Measurements from ENCODE around the gene POLR2M. TPM values are rescaled to one million over a fixed set of nuclear protein-coding genes. Genes with fewer than 3 reads are reported as not detected.

POLR2M gene
- polyA plus RNA-seq: 204 and 391 TPM in 2 replicates
- 396 and 435 TPM in 2 replicates for polyA minus RNA-seq

GRCh38 chr15:57706405-57707209 lies at the start of gene POLR2M:
Gene POLR2M (plus strand): TSS chr15:57706714. CDS start chr15:57706843, 129 bp downstream.
- peak within 1 kb of the TSS; percentile 94 for H3K4me2 ChIP-seq (ENCODE audit: low read length)
- H3K9me2 ChIP-seq (ENCODE audit: insufficient read depth, low read length): no peaks in the 10 kb centered on the region
- H3K36me3 ChIP-seq (ENCODE audit: insufficient read depth, low read length): peaks cover 6% of the 10 kb centered on the region
- H3K9ac ChIP-seq (ENCODE audit: low read length): peak within 1 kb of the TSS; percentile 86
- H3K27ac ChIP-seq (ENCODE audit: low read length): peak within 1 kb of the TSS; percentile 91
- peak within 1 kb of the TSS; percentile 100 for H2AFZ ChIP-seq (ENCODE audit: low read depth, low read length)
- TF ChIP-seq MXI1 (conservative IDR thresholded peaks at IDR 0.05; ENCODE audit: poor library complexity, severe bottlenecking) (peak; percentile 89), SMC3 (conservative IDR thresholded peaks at IDR 0.05; ENCODE audit: poor library complexity) (peak; percentile 42), EZH2 (IDR thresholded peaks at IDR 0.05; ENCODE audit: borderline replicate concordance, insufficient read depth, low read length, poor library complexity, severe bottlenecking) (no peak), POLR2AphosphoS5 (IDR thresholded peaks at IDR 0.05) (peak; percentile 84), EP300 (conservative IDR thresholded peaks at IDR 0.05; ENCODE audit: poor library complexity, severe bottlenecking) (peak; percentile 79), TAF1 (IDR thresholded peaks at IDR 0.05; ENCODE audit: low read depth) (no peak), RAD21 (conservative IDR thresholded peaks at IDR 0.05) (peak; percentile 38)
- TF ChIP-seq, protein P1, sequence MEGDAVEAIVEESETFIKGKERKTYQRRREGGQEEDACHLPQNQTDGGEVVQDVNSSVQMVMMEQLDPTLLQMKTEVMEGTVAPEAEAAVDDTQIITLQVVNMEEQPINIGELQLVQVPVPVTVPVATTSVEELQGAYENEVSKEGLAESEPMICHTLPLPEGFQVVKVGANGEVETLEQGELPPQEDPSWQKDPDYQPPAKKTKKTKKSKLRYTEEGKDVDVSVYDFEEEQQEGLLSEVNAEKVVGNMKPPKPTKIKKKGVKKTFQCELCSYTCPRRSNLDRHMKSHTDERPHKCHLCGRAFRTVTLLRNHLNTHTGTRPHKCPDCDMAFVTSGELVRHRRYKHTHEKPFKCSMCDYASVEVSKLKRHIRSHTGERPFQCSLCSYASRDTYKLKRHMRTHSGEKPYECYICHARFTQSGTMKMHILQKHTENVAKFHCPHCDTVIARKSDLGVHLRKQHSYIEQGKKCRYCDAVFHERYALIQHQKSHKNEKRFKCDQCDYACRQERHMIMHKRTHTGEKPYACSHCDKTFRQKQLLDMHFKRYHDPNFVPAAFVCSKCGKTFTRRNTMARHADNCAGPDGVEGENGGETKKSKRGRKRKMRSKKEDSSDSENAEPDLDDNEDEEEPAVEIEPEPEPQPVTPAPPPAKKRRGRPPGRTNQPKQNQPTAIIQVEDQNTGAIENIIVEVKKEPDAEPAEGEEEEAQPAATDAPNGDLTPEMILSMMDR (IDR thresholded peaks at IDR 0.05; ENCODE audit: poor library complexity, severe bottlenecking): peak; percentile 24
- TF ChIP-seq, protein P2, sequence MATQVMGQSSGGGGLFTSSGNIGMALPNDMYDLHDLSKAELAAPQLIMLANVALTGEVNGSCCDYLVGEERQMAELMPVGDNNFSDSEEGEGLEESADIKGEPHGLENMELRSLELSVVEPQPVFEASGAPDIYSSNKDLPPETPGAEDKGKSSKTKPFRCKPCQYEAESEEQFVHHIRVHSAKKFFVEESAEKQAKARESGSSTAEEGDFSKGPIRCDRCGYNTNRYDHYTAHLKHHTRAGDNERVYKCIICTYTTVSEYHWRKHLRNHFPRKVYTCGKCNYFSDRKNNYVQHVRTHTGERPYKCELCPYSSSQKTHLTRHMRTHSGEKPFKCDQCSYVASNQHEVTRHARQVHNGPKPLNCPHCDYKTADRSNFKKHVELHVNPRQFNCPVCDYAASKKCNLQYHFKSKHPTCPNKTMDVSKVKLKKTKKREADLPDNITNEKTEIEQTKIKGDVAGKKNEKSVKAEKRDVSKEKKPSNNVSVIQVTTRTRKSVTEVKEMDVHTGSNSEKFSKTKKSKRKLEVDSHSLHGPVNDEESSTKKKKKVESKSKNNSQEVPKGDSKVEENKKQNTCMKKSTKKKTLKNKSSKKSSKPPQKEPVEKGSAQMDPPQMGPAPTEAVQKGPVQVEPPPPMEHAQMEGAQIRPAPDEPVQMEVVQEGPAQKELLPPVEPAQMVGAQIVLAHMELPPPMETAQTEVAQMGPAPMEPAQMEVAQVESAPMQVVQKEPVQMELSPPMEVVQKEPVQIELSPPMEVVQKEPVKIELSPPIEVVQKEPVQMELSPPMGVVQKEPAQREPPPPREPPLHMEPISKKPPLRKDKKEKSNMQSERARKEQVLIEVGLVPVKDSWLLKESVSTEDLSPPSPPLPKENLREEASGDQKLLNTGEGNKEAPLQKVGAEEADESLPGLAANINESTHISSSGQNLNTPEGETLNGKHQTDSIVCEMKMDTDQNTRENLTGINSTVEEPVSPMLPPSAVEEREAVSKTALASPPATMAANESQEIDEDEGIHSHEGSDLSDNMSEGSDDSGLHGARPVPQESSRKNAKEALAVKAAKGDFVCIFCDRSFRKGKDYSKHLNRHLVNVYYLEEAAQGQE (IDR thresholded peaks at IDR 0.05; ENCODE audit: borderline replicate concordance): peak; percentile 84
- H3K9me3 ChIP-seq (ENCODE audit: low read length): no peaks in the 10 kb centered on the region
- no peaks in the 10 kb centered on the region for H4K20me1 ChIP-seq (ENCODE audit: insufficient read depth)
- H3K79me2 ChIP-seq (replicated peaks; ENCODE audit: insufficient read depth, low read length): peaks cover 22% of the 10 kb centered on the region
- H3F3A ChIP-seq (ENCODE audit: insufficient read depth, low read length, poor library complexity, severe bottlenecking): no peaks in the 10 kb centered on the region
- peak within 1 kb of the TSS; percentile 93 for H3K4me3 ChIP-seq (ENCODE audit: low read length)
- no peaks in the 10 kb centered on the region for H3K27me3 ChIP-seq (ENCODE audit: insufficient read depth, low read depth, low read length)

DNA sequence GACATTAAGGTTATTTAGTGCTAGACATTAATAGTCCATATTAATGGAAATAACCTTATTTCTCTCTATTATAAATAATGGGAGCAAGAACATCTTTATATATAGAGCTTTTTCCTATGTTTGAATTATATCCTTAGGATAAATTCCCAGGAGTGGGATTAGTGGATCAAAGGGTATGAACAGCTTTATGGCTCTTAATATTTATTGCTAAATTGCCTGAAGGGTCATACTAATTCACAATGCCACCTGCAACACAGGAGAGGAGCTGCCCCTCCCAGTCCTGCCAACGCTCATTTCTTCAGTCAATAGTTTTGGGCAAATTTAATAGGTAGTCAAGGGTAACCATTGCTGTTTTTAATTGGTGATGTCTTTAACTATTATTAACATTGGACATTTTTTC lies 48.9 kb upstream of the POLR2M start:
- H3K36me3 ChIP-seq (ENCODE audit: insufficient read depth, low read length): no peaks in the 10 kb centered on the region
- TF ChIP-seq MXI1 (conservative IDR thresholded peaks at IDR 0.05; ENCODE audit: poor library complexity, severe bottlenecking) (no peak), RAD21 (conservative IDR thresholded peaks at IDR 0.05) (no peak), EZH2 (IDR thresholded peaks at IDR 0.05; ENCODE audit: borderline replicate concordance, insufficient read depth, low read length, poor library complexity, severe bottlenecking) (no peak), TAF1 (IDR thresholded peaks at IDR 0.05; ENCODE audit: low read depth) (no peak), EP300 (conservative IDR thresholded peaks at IDR 0.05; ENCODE audit: poor library complexity, severe bottlenecking) (no peak), SMC3 (conservative IDR thresholded peaks at IDR 0.05; ENCODE audit: poor library complexity) (no peak), POLR2AphosphoS5 (IDR thresholded peaks at IDR 0.05) (no peak)
- TF ChIP-seq, protein P2 (IDR thresholded peaks at IDR 0.05; ENCODE audit: borderline replicate concordance): no peak
- TF ChIP-seq, protein P1 (IDR thresholded peaks at IDR 0.05; ENCODE audit: poor library complexity, severe bottlenecking): no peak
- H4K20me1 ChIP-seq (ENCODE audit: insufficient read depth): no peaks in the 10 kb centered on the region
- H3K27ac ChIP-seq (ENCODE audit: low read length): no peak overlapping the region
- no peaks in the 10 kb centered on the region for H3F3A ChIP-seq (ENCODE audit: insufficient read depth, low read length, poor library complexity, severe bottlenecking)
- no peak overlapping the region for H2AFZ ChIP-seq (ENCODE audit: low read depth, low read length)
- H3K79me2 ChIP-seq (replicated peaks; ENCODE audit: insufficient read depth, low read length): no peaks in the 10 kb centered on the region
- no peaks in the 10 kb centered on the region for H3K9me2 ChIP-seq (ENCODE audit: insufficient read depth, low read length)
- H3K9ac ChIP-seq (ENCODE audit: low read length): no peak overlapping the region
- no peak overlapping the region for H3K4me2 ChIP-seq (ENCODE audit: low read length)
- H3K27me3 ChIP-seq (ENCODE audit: insufficient read depth, low read depth, low read length): no peaks in the 10 kb centered on the region
- H3K4me3 ChIP-seq (ENCODE audit: low read length): no peak overlapping the region
- H3K9me3 ChIP-seq (ENCODE audit: low read length): no peaks in the 10 kb centered on the region
